ENCODE data around the gene PCNT.

Gene PCNT

GRCh38 chr21:46409641-46410406, 85.9 kb downstream of the PCNT start:
- DNase-seq, result no peak

- DNase-seq, result no peak
Observed at GRCh38 chr21:46410516-46410915, 86.6 kb downstream of the PCNT start.

GRCh38 chr21:46411236-46411635, 87.3 kb downstream of the PCNT start:
- no peak for DNase-seq

GRCh38 chr21:46411691-46412090, 87.7 kb downstream of the PCNT start:
- no peak for DNase-seq

- no peak for DNase-seq
Observed at GRCh38 chr21:46412521-46413364, 88.8 kb downstream of the PCNT start.

- no peak for DNase-seq
Observed at GRCh38 chr21:46413365-46413696, 89.4 kb downstream of the PCNT start.

- no peak for DNase-seq
Observed at GRCh38 chr21:46414965-46415275, 91.0 kb downstream of the PCNT start.

- DNase-seq, result no peak
Observed at GRCh38 chr21:46416551-46416950, 92.6 kb downstream of the PCNT start.

GRCh38 chr21:46418265-46418946, 94.5 kb downstream of the PCNT start:
- no peak for DNase-seq

GRCh38 chr21:46420241-46421190, 96.6 kb downstream of the PCNT start:
- no peak for DNase-seq

GRCh38 chr21:46421191-46421750, 97.3 kb downstream of the PCNT start:
- DNase-seq, result no peak

- no peak for DNase-seq
Observed at GRCh38 chr21:46421756-46422555, 98.0 kb downstream of the PCNT start.

- DNase-seq, result no peak
Observed at GRCh38 chr21:46422636-46423241, 98.8 kb downstream of the PCNT start.

GRCh38 chr21:46423546-46424038, 99.6 kb downstream of the PCNT start:
- DNase-seq, result no peak

- DNase-seq, result no peak
Observed at GRCh38 chr21:46424039-46424591, 100.2 kb downstream of the PCNT start.

- no peak for DNase-seq
Observed at GRCh38 chr21:46424621-46425020, 100.7 kb downstream of the PCNT start.

GRCh38 chr21:46425041-46425440, 101.1 kb downstream of the PCNT start:
- DNase-seq, result no peak

- no peak for DNase-seq
Observed at GRCh38 chr21:46425571-46425970, 101.6 kb downstream of the PCNT start.

- no peak for DNase-seq
Observed at GRCh38 chr21:46426313-46427046, 102.5 kb downstream of the PCNT start.

- no peak for DNase-seq
Observed at GRCh38 chr21:46427516-46427915, 103.6 kb downstream of the PCNT start.

Measured in hematopoietic multipotent progenitor cell treated with erythropoietin and hydrocortisone succinate and interleukin-3 and kit ligand, for 4 days (in vitro differentiated cells).